Neural progenitor cell (in vitro differentiated cells): ENCODE data around the gene TBK1. TPM values are rescaled to one million over a fixed set of nuclear protein-coding genes. Genes with fewer than 3 reads are reported as not detected.

Experiments used
- DNase-seq: peaks from one replicate; pipeline ENCODE4 v3.0.0-alpha.2; 2016; ENCODE audit warnings: low spot score
- H2AFZ ChIP-seq: fragments of 200-600 bp; sonication (generic); replicated peaks from 2 replicates; pipeline ENCODE4 v1.6.1; 2016; ENCODE audit warnings: antibody characterized with exemption
- H3F3A ChIP-seq: fragments of 200-600 bp; sonication (generic); 2 replicates; pipeline ENCODE4 v1.6.1; 2016; ENCODE audit warnings: antibody characterized with exemption, low read depth
- H3K27ac ChIP-seq: fragments of 200-600 bp; sonication (generic); 2 replicates; pipeline ENCODE4 v1.5.1; 2016; ENCODE audit warnings: mild to moderate bottlenecking
- H3K27me3 ChIP-seq: fragments of 200-600 bp; sonication (generic); 2 replicates; pipeline ENCODE4 v1.6.1; 2016; ENCODE audit warnings: mild to moderate bottlenecking, moderate library complexity
- H3K36me3 ChIP-seq: fragments of 200-600 bp; sonication (generic); 2 replicates; pipeline ENCODE4 v1.5.1; 2016
- H3K4me1 ChIP-seq: fragments of 200-600 bp; sonication (generic); 2 replicates; pipeline ENCODE4 v1.6.1; 2016; ENCODE audit warnings: mixed run types
- H3K4me2 ChIP-seq: fragments of 200-600 bp; sonication (generic); 2 replicates; pipeline ENCODE4 v1.6.1; 2016
- H3K4me3 ChIP-seq: fragments of 200-600 bp; sonication (generic); 2 replicates; pipeline ENCODE4 v1.5.1; 2016
- H3K79me2 ChIP-seq: fragments of 200-600 bp; sonication (generic); 2 replicates; pipeline ENCODE4 v1.6.1; 2016; ENCODE audit warnings: low read depth
- H3K9ac ChIP-seq: fragments of 200-600 bp; sonication (generic); 2 replicates; pipeline ENCODE4 v1.6.1; 2016
- H3K9me3 ChIP-seq: fragments of 200-600 bp; sonication (generic); 2 replicates; pipeline ENCODE4 v1.5.1; 2016; ENCODE audit warnings: low read depth
- H4K20me1 ChIP-seq: fragments of 200-600 bp; sonication (generic); 2 replicates; pipeline ENCODE4 v1.6.1; 2016; ENCODE audit warnings: low read depth
- H3K27ac Mint-ChIP-seq: 3 replicates; pipeline ENCODE4 v1.8.0; 2021; ENCODE audit warnings: mixed read lengths
- H3K27me3 Mint-ChIP-seq: 2 replicates; pipeline ENCODE4 v1.8.0; 2022; ENCODE audit warnings: low read depth, mild to moderate bottlenecking, inconsistent platforms, moderate library complexity, mixed read lengths; ENCODE audit not compliant: insufficient read depth
- H3K36me3 Mint-ChIP-seq: 3 replicates; pipeline ENCODE4 v1.8.0; 2021; ENCODE audit warnings: mixed read lengths
- H3K4me1 Mint-ChIP-seq: 3 replicates; pipeline ENCODE4 v1.8.0; 2021; ENCODE audit warnings: mixed read lengths
- H3K4me3 Mint-ChIP-seq: 3 replicates; pipeline ENCODE4 v1.8.0; 2021; ENCODE audit warnings: mild to moderate bottlenecking, moderate library complexity, mixed read lengths
- H3K9me3 Mint-ChIP-seq: 3 replicates; pipeline ENCODE4 v1.8.0; 2020; ENCODE audit warnings: mixed read lengths
- EZH2 ChIP-seq: fragments of 200-600 bp; sonication (generic); IDR thresholded peaks from 2 replicates; pipeline ENCODE4 v1.6.1; 2017; ENCODE audit warnings: antibody characterized with exemption, mild to moderate bottlenecking, moderate library complexity
- EZH2phosphoT487 ChIP-seq: fragments of 200-600 bp; sonication (generic); IDR thresholded peaks from 2 replicates; pipeline ENCODE4 v1.6.1; 2017; ENCODE audit warnings: antibody characterized with exemption
- total RNA-seq: library from RNA; depleted of rRNA; stranded (reverse); fragments of >200 nt; gene quantifications from 2 replicates; pipeline ENCODE4 v1.2.3, GENCODE V29; 2015; ENCODE audit warnings: low replicate concordance
- TF ChIP-seq, protein P1 (sequence below): fragments of 200-600 bp; sonication (generic); IDR thresholded peaks from 2 replicates; pipeline ENCODE4 v1.5.1; 2017; ENCODE audit warnings: antibody characterized with exemption, mild to moderate bottlenecking

TBK1 gene
- total RNA-seq, 1 donor from 2014 or later = 51.3 TPM

DNA sequence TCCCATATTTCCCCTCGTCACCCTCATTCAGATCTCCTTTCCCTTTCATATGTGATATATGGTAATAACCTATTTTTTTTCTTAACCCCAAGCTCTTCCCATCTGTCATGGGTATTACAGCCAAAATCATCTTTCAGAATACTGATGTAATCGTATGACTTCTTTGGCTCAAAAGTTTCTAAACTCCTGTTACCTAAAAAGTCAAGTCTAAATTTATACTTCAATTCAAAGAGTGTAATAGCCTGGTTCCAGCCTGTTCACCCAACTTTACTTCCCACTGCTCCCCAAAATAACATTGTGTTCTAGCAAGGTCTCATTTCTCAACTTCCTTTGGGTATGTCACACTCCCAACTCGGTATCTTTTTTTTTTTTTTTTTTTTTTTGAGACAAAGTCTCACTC lies 48.5 kb downstream of the TBK1 start:
- Mint-ChIP-seq H3K4me1 (no peaks in the 10 kb centered on the region), H3K27me3 (no peaks in the 10 kb centered on the region), H3K4me3 (no peak overlapping the region), H3K27ac (no peak overlapping the region), H3K36me3 (peaks cover 11% of the 10 kb centered on the region), H3K9me3 (no peaks in the 10 kb centered on the region)
- Histone ChIP-seq H3K9me3 (no peaks in the 10 kb centered on the region), H3K79me2 (no peaks in the 10 kb centered on the region), H3K27me3 (no peaks in the 10 kb centered on the region), H3K4me2 (no peak overlapping the region), H3K4me3 (no peak overlapping the region), H3K9ac (no peak overlapping the region), H3K4me1 (no peaks in the 10 kb centered on the region), H2AFZ (no peak overlapping the region), H4K20me1 (no peaks in the 10 kb centered on the region), H3K27ac (no peak overlapping the region), H3F3A (peaks cover 6% of the 10 kb centered on the region), H3K36me3 (peaks cover 28% of the 10 kb centered on the region)
- TF ChIP-seq, protein P1, sequence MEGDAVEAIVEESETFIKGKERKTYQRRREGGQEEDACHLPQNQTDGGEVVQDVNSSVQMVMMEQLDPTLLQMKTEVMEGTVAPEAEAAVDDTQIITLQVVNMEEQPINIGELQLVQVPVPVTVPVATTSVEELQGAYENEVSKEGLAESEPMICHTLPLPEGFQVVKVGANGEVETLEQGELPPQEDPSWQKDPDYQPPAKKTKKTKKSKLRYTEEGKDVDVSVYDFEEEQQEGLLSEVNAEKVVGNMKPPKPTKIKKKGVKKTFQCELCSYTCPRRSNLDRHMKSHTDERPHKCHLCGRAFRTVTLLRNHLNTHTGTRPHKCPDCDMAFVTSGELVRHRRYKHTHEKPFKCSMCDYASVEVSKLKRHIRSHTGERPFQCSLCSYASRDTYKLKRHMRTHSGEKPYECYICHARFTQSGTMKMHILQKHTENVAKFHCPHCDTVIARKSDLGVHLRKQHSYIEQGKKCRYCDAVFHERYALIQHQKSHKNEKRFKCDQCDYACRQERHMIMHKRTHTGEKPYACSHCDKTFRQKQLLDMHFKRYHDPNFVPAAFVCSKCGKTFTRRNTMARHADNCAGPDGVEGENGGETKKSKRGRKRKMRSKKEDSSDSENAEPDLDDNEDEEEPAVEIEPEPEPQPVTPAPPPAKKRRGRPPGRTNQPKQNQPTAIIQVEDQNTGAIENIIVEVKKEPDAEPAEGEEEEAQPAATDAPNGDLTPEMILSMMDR = no peak
- TF ChIP-seq EZH2phosphoT487 (no peak), EZH2 (no peak)
- DNase-seq = no peak

DNA sequence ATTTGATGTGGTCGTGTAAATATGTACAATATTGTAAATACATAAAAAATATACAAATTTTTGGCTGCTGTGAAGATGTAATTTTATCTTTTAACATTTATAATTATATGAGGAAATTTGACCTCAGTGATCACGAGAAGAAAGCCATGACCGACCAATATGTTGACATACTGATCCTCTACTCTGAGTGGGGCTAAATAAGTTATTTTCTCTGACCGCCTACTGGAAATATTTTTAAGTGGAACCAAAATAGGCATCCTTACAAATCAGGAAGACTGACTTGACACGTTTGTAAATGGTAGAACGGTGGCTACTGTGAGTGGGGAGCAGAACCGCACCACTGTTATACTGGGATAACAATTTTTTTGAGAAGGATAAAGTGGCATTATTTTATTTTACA lies 49.6 kb downstream of the TBK1 start:
- Histone ChIP-seq H3K4me3 (no peak overlapping the region), H4K20me1 (no peaks in the 10 kb centered on the region), H3K27ac (no peak overlapping the region), H3K4me1 (no peaks in the 10 kb centered on the region), H3K9ac (no peak overlapping the region), H3K36me3 (peaks cover 27% of the 10 kb centered on the region), H3K9me3 (no peaks in the 10 kb centered on the region), H3K4me2 (no peak overlapping the region), H2AFZ (no peak overlapping the region), H3K27me3 (no peaks in the 10 kb centered on the region), H3K79me2 (no peaks in the 10 kb centered on the region), H3F3A (no peaks in the 10 kb centered on the region)
- no peaks in the 10 kb centered on the region for H3K9me3 Mint-ChIP-seq
- no peak for TF ChIP-seq EZH2phosphoT487
- no peak for TF ChIP-seq EZH2
- TF ChIP-seq, protein P1 = no peak
- DNase-seq = no peak
- H3K36me3 Mint-ChIP-seq = peaks cover 11% of the 10 kb centered on the region
- H3K27me3 Mint-ChIP-seq = no peaks in the 10 kb centered on the region
- no peaks in the 10 kb centered on the region for H3K4me1 Mint-ChIP-seq
- H3K27ac Mint-ChIP-seq = no peak overlapping the region
- no peak overlapping the region for H3K4me3 Mint-ChIP-seq

DNA sequence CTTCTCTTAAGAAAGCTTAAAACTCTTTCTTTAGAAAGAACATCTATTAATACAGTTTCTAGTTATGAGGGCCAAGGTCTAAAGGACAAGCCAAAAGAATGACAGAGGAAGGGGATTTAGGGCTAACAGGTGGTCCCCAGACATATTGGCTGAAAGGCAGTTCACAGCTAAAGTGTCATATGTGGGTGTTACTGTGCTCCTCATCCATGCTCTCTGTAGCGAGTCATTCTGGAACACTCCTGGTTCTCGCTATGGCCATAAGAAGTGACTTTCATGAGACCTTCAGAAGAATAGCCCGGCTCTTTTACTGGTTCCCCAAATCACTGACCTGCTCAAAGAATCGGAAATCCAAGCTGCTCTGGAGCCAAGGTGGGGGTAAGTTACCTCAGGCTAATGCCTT lies 55.0 kb downstream of the TBK1 start:
- no peak overlapping the region for H3K4me2 ChIP-seq
- no peak for DNase-seq
- no peaks in the 10 kb centered on the region for H3K36me3 Mint-ChIP-seq
- no peak overlapping the region for H3K9ac ChIP-seq
- no peaks in the 10 kb centered on the region for H3K4me1 Mint-ChIP-seq
- TF ChIP-seq, protein P1 = no peak
- no peak for TF ChIP-seq EZH2
- TF ChIP-seq EZH2phosphoT487 = no peak
- no peaks in the 10 kb centered on the region for H3F3A ChIP-seq
- no peaks in the 10 kb centered on the region for H3K27me3 Mint-ChIP-seq
- no peak overlapping the region for H2AFZ ChIP-seq
- H3K79me2 ChIP-seq = no peaks in the 10 kb centered on the region
- no peak overlapping the region for H3K4me3 Mint-ChIP-seq
- H3K4me1 ChIP-seq = no peaks in the 10 kb centered on the region
- no peaks in the 10 kb centered on the region for H3K9me3 Mint-ChIP-seq
- H3K27ac ChIP-seq = no peak overlapping the region
- no peak overlapping the region for H3K27ac Mint-ChIP-seq
- no peaks in the 10 kb centered on the region for H3K9me3 ChIP-seq
- H3K27me3 ChIP-seq = no peaks in the 10 kb centered on the region
- H4K20me1 ChIP-seq = no peaks in the 10 kb centered on the region
- H3K36me3 ChIP-seq = no peaks in the 10 kb centered on the region
- H3K4me3 ChIP-seq = no peak overlapping the region

- H3K79me2 ChIP-seq = no peaks in the 10 kb centered on the region
- no peak overlapping the region for H3K4me3 ChIP-seq
- H3F3A ChIP-seq = no peaks in the 10 kb centered on the region
- H2AFZ ChIP-seq = no peak overlapping the region
- H3K4me3 Mint-ChIP-seq = no peak overlapping the region
- DNase-seq = no peak
- H3K9me3 Mint-ChIP-seq = no peaks in the 10 kb centered on the region
- H3K4me1 ChIP-seq = no peaks in the 10 kb centered on the region
- no peaks in the 10 kb centered on the region for H3K27me3 ChIP-seq
- H3K36me3 ChIP-seq = no peaks in the 10 kb centered on the region
- H4K20me1 ChIP-seq = no peaks in the 10 kb centered on the region
- H3K27ac Mint-ChIP-seq = no peak overlapping the region
- no peaks in the 10 kb centered on the region for H3K9me3 ChIP-seq
- H3K9ac ChIP-seq = no peak overlapping the region
- no peaks in the 10 kb centered on the region for H3K36me3 Mint-ChIP-seq
- no peak overlapping the region for H3K27ac ChIP-seq
- H3K4me1 Mint-ChIP-seq = no peaks in the 10 kb centered on the region
- no peak overlapping the region for H3K4me2 ChIP-seq
- no peak for TF ChIP-seq EZH2phosphoT487
- TF ChIP-seq, protein P1 = no peak
- no peak for TF ChIP-seq EZH2
- H3K27me3 Mint-ChIP-seq = no peaks in the 10 kb centered on the region
Measured at GRCh38 chr12:64510667-64511066, 58.7 kb downstream of the TBK1 start.
